ENCODE data around the gene MRPL23. TPM values are rescaled to one million over a fixed set of nuclear protein-coding genes. Genes with fewer than 3 reads are reported as not detected.

MRPL23 gene
- total and polyA plus RNA-seq, 9 of the 15 experiments (the other 6 are each of a cell fraction or from before 2014, with no cell fraction given): 0.44 to 109 (median 37.4) TPM

DNA sequence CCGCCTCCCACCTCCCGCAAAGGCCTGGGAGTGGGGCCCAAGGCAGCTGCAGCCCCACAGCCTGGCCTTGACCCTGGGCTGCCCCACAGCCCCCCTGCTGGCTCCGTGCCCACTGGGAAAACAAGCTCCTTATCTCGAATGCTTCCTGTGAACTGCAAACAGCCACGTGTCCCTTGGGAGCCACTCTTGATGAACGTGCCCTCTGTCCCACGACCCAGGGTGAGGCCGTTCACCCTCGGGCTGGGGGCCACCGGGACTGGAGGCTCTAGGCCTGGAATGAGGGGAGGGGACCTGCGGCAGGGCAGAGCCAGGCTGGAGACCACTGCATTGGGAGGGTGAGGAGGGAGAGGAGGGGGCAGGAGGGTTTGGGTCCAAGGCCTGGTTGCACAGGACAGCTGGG is 41.0 kb downstream of the MRPL23 start:
- WGBS (ENCODE audit: insufficient coverage, low coverage, missing lambda C conversion rate): no CpG with 5 or more reads among the region's 11 CpGs
- FAIRE-seq (peak; percentile 85), DNase-seq (ENCODE audit: extremely low read depth in 1 of 4, low spot score in 3 of 4) (no peak), ATAC-seq (no peak)
- intact Hi-C loops (cut with micrococcal nuclease) (no loop called here), in situ Hi-C loops (cut with MboI) (no loop called here)
- H3K36me3 ChIP-seq (ENCODE audit: control insufficient read depth, insufficient read depth, low read length): no peaks in the 10 kb centered on the region
- H3K9me1 ChIP-seq (ENCODE audit: control insufficient read depth, insufficient read depth, low read length): no peaks in the 10 kb centered on the region
- no peaks in the 10 kb centered on the region; a peak in 1 of 5 replicates for H3K4me1 ChIP-seq (replicated peaks in 1 of 2; ENCODE audit: control insufficient read depth in 2 of 2, insufficient read depth in 2 of 2, low read length in 2 of 2)
- H3K27me3 ChIP-seq (ENCODE audit: control insufficient read depth in 2 of 2, insufficient read depth in 2 of 2, low read length in 2 of 2): no peaks in the 10 kb centered on the region
- H3K27ac ChIP-seq (ENCODE audit: extremely low read depth, low read depth, low read length): no peak overlapping the region
- H4K20me1 ChIP-seq (replicated peaks; ENCODE audit: control insufficient read depth, insufficient read depth, low read length): no peaks in the 10 kb centered on the region
- H3K9ac ChIP-seq (ENCODE audit: insufficient read depth in 1 of 2, low read depth in 2 of 2, low read length in 2 of 2): no peak overlapping the region
- ChIA-PET CTCF (ENCODE audit: low intra/inter-chr PET ratio) (no interaction called here), POLR2A (interaction anchor here (0.6 kb wide), 2 partner anchors 261 to 680 kb away, joined by 3 read pairs; no protein-coding TSS in a partner anchor)
- no peak overlapping the region for H3K4me3 ChIP-seq
- no peaks in the 10 kb centered on the region for H3K9me3 ChIP-seq (replicated peaks; ENCODE audit: control insufficient read depth, insufficient read depth, low read depth, low read length)
- H3K4me2 ChIP-seq (ENCODE audit: insufficient read depth, low read length): no peak overlapping the region
- BruUV-seq (replicated peaks): no TSS peak
- TF ChIP-seq, protein P1, sequence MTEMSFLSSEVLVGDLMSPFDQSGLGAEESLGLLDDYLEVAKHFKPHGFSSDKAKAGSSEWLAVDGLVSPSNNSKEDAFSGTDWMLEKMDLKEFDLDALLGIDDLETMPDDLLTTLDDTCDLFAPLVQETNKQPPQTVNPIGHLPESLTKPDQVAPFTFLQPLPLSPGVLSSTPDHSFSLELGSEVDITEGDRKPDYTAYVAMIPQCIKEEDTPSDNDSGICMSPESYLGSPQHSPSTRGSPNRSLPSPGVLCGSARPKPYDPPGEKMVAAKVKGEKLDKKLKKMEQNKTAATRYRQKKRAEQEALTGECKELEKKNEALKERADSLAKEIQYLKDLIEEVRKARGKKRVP (CRISPR knock-in tag; IDR thresholded peaks at IDR 0.05): no peak
- no peak for TF ChIP-seq EZH2 (IDR thresholded peaks at IDR 0.05; ENCODE audit: borderline replicate concordance, low read depth, low read length)
- TF ChIP-seq ZNF217 (CRISPR knock-in tag; IDR thresholded peaks at IDR 0.05): no peak
- no peak for TF ChIP-seq ZBTB33 (CRISPR knock-in tag; IDR thresholded peaks at IDR 0.05)
- TF ChIP-seq HSF4 (CRISPR knock-in tag; IDR thresholded peaks at IDR 0.05; ENCODE audit: borderline replicate concordance): no peak
- TF ChIP-seq TAF15 (IDR thresholded peaks at IDR 0.05; ENCODE audit: low read depth, low read length): no peak
- no peak for TF ChIP-seq MAFG (tag; conservative IDR thresholded peaks at IDR 0.05)
- no peak for TF ChIP-seq TRIM25 (IDR thresholded peaks at IDR 0.05; ENCODE audit: borderline replicate concordance)
- no peaks in the 10 kb centered on the region for H3K79me2 ChIP-seq (ENCODE audit: control insufficient read depth, insufficient read depth, low read length)
- no peak overlapping the region for H2AFZ ChIP-seq (ENCODE audit: low read depth, low read length)

Data from K562 (cell line).